T-cell (primary cell): ENCODE data around the gene UBE2G2. TPM values are rescaled to one million over a fixed set of nuclear protein-coding genes. Genes with fewer than 3 reads are reported as not detected.

ENCODE experiments used
- ATAC-seq, 4 experiments: fragments of 200-7000 bp in 3 of 4; fragments of 150-1000 bp in 1 of 4; cut with Tn5 transposase; replicated peaks in 1 of 4; 1 replicate in 3 of 4; 2 replicates in 1 of 4; pipeline ENCODE4 v1.10.0; 2021; ENCODE audit warnings: moderate library complexity in 3 of 4, mild to moderate bottlenecking in 2 of 4, moderate number of reproducible peaks in 1 of 4
- CTCF ChIA-PET, 2 donors: fragments of 300-600 bp; sonication (Branson Sonifier 250); formaldehyde crosslinking; loops; one replicate each; lab custom pipeline; 2022; ENCODE audit warnings: antibody characterized with exemption in 2 of 2; lab: Charles Lee
- POLR2A ChIA-PET, 2 donors: fragments of 300-600 bp; sonication (Branson Sonifier 250); formaldehyde crosslinking; loops; one replicate each; lab custom pipeline; 2022; ENCODE audit warnings: antibody characterized with exemption in 2 of 2; lab: Charles Lee
- DNase-seq, 35 experiments: peaks; one replicate each; pipeline versions ENCODE4 v3.0.0 to v3.0.0-alpha.2; 2013 to 2023
- H3K27ac ChIP-seq: one replicate; pipeline ENCODE4 v1.5.1; 2013; ENCODE audit warnings: low read length
- H3K27me3 ChIP-seq, 2 experiments: replicated peaks in 1 of 2; 1 replicate in 1 of 2; 2 replicates in 1 of 2; pipeline versions ENCODE4 v1.6.1 to v1.7.0; 2013; ENCODE audit warnings: low read length in 1 of 2, mixed read lengths in 1 of 2; ENCODE audit not compliant: control insufficient read depth in 2 of 2, insufficient read depth in 2 of 2; ENCODE audit errors: extremely low read depth in 1 of 2
- H3K36me3 ChIP-seq, 2 donors: 1 replicate in 1 of 2; 2 replicates in 1 of 2; pipeline versions ENCODE4 v1.6.1 to v1.7.0; 2013; ENCODE audit warnings: low read length in 1 of 2; ENCODE audit not compliant: control insufficient read depth in 2 of 2, insufficient read depth in 1 of 2; ENCODE audit errors: extremely low read depth in 1 of 2
- H3K4me1 ChIP-seq, 2 experiments: 1 replicate in 1 of 2; 2 replicates in 1 of 2; pipeline versions ENCODE4 v1.6.1 to v1.7.0; 2013; ENCODE audit warnings: low read length in 2 of 2, mixed read lengths in 1 of 2; ENCODE audit not compliant: insufficient read depth in 2 of 2, control insufficient read depth in 1 of 2; ENCODE audit errors: extremely low read depth in 1 of 2
- H3K4me3 ChIP-seq, 2 donors: 1 replicate in 1 of 2; 2 replicates in 1 of 2; pipeline versions ENCODE4 v1.5.1 to v1.7.0; 2013; ENCODE audit warnings: mild to moderate bottlenecking in 2 of 2, low read length in 1 of 2, moderate library complexity in 1 of 2; ENCODE audit not compliant: control insufficient read depth in 1 of 2; ENCODE audit errors: extremely low read depth in 1 of 2
- H3K9me3 ChIP-seq: 2 replicates; pipeline ENCODE4 v1.7.0; 2013
- H3K27ac Mint-ChIP-seq, 2 donors: one replicate each; pipeline ENCODE4 v1.8.0; 2020 to 2021; ENCODE audit warnings: mild to moderate bottlenecking in 2 of 2, mixed read lengths in 2 of 2
- H3K27me3 Mint-ChIP-seq, 2 donors: one replicate each; pipeline ENCODE4 v1.8.0; 2021 to 2022; ENCODE audit warnings: mixed read lengths in 2 of 2
- H3K36me3 Mint-ChIP-seq: one replicate; pipeline ENCODE4 v1.8.0; 2021; ENCODE audit warnings: mixed read lengths
- H3K4me1 Mint-ChIP-seq, 3 donors: one replicate each; pipeline ENCODE4 v1.8.0; 2020 to 2022; ENCODE audit warnings: mixed read lengths in 3 of 3, mild to moderate bottlenecking in 1 of 3
- H3K4me3 Mint-ChIP-seq, 3 donors: one replicate each; pipeline ENCODE4 v1.8.0; 2020 to 2022; ENCODE audit warnings: mild to moderate bottlenecking in 3 of 3, mixed read lengths in 3 of 3, moderate library complexity in 3 of 3
- H3K9me3 Mint-ChIP-seq, 3 donors: one replicate each; pipeline ENCODE4 v1.8.0; 2020 to 2022; ENCODE audit warnings: mixed read lengths in 3 of 3
- WGBS: methylation state at CpG from one replicate; pipeline ENCODE4 v1.1.5; 2013; ENCODE audit warnings: missing lambda C conversion rate; ENCODE audit not compliant: insufficient coverage; 5-methylcytosine and 5-hydroxymethylcytosine counted together
- total RNA-seq, 35 experiments: library from RNA in 6 of 35; stranded (reverse) in 6 of 35; fragments of 120-200 nt in 1 of 35; gene quantifications; one replicate each; pipeline versions ENCODE4 v1.2.1 to v1.2.4 and lab custom pipeline; 2013 to 2026

Gene UBE2G2
- total RNA-seq, 5 donors from 2014 or later (not counting 1 experiment from before 2014, with no cell fraction given): 124 to 157 (median 134) TPM

DNA sequence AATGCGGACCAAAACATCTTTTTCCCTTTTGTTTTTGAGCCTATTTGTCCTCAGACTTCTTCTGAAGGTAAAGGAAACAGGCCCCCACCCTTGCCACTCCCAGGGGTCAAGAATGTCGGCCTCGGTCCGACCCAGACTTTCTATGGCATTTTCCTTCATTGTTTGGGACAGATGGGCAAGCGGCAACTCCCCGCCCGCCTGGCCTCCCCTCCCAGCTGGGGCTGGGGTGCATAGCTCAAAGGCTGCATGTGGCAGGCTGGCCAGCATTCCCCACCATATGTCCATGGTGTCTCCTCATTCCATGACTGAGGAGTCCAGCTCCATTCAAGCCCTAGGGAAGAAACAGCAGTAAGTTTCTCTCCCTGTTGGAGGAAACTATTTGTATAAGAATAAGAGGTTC lies 60.9 kb downstream of the UBE2G2 start:
- Mint-ChIP-seq H3K4me3 (no peak overlapping the region), H3K4me1 (peaks cover 6 to 8% (median 7%) of the 10 kb centered on the region in 3 donors), H3K27ac (peak overlapping the region in 1 of 2 donors; percentile 55), H3K27me3 (no peaks in the 10 kb centered on the region), H3K9me3 (no peaks in the 10 kb centered on the region), H3K36me3 (no peaks in the 10 kb centered on the region)
- Histone ChIP-seq H3K36me3 (no peaks in the 10 kb centered on the region), H3K9me3 (no peaks in the 10 kb centered on the region), H3K27me3 (peaks cover 0 to 10% of the 10 kb centered on the region in 2 experiments), H3K4me1 (no peaks in the 10 kb centered on the region), H3K27ac (no peak overlapping the region), H3K4me3 (no peak overlapping the region)
- ChIA-PET CTCF (interaction anchor here (0.6 to 2.2 kb wide), 4 partner anchors 53 to 688 kb away, joined by 3 to 33 read pairs (median 5); no protein-coding TSS in a partner anchor), POLR2A (interaction anchor here in 1 of 2 donors (0.6 kb wide), 1 partner anchor 67 kb away, joined by 4 read pairs; no protein-coding TSS in a partner anchor)
- DNase-seq (no peak), ATAC-seq (no peak)
- WGBS: 83% methylated on average over 7 of the region's 7 CpGs

DNA sequence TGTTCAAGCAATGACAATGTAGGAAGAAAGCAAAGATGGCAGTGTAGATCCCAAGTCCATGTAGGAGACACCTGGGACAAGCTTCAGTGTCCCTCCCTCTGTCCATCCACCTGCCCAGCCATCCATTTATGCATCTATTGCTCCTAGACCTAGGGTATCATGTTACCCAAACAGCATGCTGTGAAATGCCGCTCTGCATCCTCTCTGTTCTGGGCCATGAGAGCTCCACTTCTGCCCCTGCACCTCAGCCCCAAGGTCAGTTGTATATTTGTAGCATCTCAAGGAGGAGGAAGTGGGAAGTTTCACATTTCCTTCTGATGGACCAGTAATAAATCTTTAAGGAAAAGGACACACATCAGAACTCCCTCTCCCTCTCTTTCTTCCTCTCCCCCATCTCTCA lies 62.3 kb downstream of the UBE2G2 start:
- Histone ChIP-seq H3K4me1 (no peaks in the 10 kb centered on the region), H3K4me3 (no peak overlapping the region), H3K27me3 (peaks cover 0 to 16% of the 10 kb centered on the region in 2 experiments), H3K9me3 (no peaks in the 10 kb centered on the region), H3K27ac (no peak overlapping the region), H3K36me3 (no peaks in the 10 kb centered on the region)
- Mint-ChIP-seq H3K9me3 (no peaks in the 10 kb centered on the region), H3K27ac (peak overlapping the region in 1 of 2 donors; percentile 1), H3K36me3 (no peaks in the 10 kb centered on the region), H3K27me3 (no peaks in the 10 kb centered on the region), H3K4me1 (peaks cover 6 to 8% (median 7%) of the 10 kb centered on the region in 3 donors), H3K4me3 (no peak overlapping the region)
- ATAC-seq (no peak), DNase-seq (no peak)
- POLR2A ChIA-PET: no interaction called here
- no CpG with 5 or more reads among the region's 1 CpG for WGBS
- CTCF ChIA-PET: interaction anchor here (0.6 to 1.4 kb wide), 2 partner anchors 229 to 948 kb away, joined by 3 to 5 read pairs; no protein-coding TSS in a partner anchor

DNA sequence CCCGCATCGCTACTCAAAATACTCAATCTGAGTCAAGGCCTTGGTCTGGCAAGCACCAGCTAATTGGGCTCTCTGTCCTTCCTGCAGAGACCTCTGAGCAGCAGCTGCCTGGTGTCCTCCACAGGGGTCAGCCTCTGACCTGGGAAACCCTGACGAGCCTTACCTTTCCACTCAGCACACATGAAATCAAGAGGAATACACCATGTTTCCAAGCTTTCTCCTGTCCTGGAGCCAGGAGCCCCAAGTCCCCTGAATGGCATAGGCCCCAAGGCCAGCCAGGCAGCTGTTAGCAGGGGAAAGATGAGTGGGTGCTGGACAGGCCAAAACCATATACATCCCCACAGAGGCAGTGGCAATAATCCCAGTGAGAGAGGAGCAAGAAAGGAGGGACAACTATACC lies 63.0 kb downstream of the UBE2G2 start:
- Mint-ChIP-seq H3K9me3 (no peaks in the 10 kb centered on the region), H3K27ac (no peak overlapping the region), H3K36me3 (no peaks in the 10 kb centered on the region), H3K4me1 (peaks cover 6 to 8% (median 7%) of the 10 kb centered on the region in 3 donors), H3K4me3 (no peak overlapping the region), H3K27me3 (no peaks in the 10 kb centered on the region)
- Histone ChIP-seq H3K27ac (no peak overlapping the region), H3K4me1 (no peaks in the 10 kb centered on the region), H3K36me3 (no peaks in the 10 kb centered on the region), H3K4me3 (no peak overlapping the region), H3K27me3 (peaks cover 0 to 22% of the 10 kb centered on the region in 2 experiments), H3K9me3 (no peaks in the 10 kb centered on the region)
- no peak for DNase-seq
- WGBS: 91% methylated on average over 2 of the region's 3 CpGs
- ChIA-PET POLR2A (no interaction called here), CTCF (no interaction called here)
- ATAC-seq: no peak

DNA sequence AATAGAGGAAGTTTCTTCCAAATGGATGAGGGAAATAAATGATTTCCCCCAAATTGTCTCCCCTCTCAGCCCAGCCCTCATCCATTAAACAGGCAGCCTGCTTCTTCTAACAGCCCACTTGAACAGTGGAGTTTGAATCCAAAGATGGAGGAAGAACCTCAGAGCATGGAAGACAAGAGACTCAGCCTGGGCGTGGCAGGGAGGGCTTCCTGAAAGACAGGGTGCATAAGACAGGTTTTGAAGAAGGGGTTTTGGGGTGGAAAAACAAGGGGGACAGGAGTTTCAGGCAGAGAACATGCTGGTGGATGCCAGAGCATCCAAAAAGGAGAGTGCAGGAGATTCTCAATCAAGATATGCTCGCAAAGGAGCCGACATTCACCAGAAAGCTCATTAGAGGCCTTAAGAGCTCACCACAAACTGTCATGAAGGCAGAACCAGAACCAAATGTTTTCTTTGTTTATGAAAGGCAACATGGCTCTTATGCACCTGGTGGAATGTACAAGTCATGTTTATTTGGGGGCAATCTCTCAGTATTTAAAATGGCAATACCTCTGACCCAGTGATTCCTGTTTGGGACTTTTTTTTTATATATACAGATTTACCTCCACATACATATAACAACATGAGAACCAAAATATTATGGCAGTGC lies 63.8 kb downstream of the UBE2G2 start:
- H3K9me3 ChIP-seq: no peaks in the 10 kb centered on the region
- Mint-ChIP-seq H3K9me3 (no peaks in the 10 kb centered on the region), H3K27ac (peak overlapping the region in 1 of 2 donors; percentile 18), H3K27me3 (peaks cover 3% of the 10 kb centered on the region in 2 donors), H3K4me1 (peaks cover 6 to 8% (median 7%) of the 10 kb centered on the region in 3 donors), H3K36me3 (no peaks in the 10 kb centered on the region), H3K4me3 (no peak overlapping the region)
- DNase-seq: no peak
- H3K4me3 ChIP-seq: no peak overlapping the region
- no peak for ATAC-seq
- 33% methylated on average over 1 of the region's 3 CpGs for whole genome bisulfite sequencing
- ChIA-PET POLR2A (no interaction called here), CTCF (interaction anchor here in 1 of 2 donors (0.9 kb wide), 1 partner anchor 227 kb away, joined by 3 read pairs; no protein-coding TSS in a partner anchor)
- no peaks in the 10 kb centered on the region for H3K36me3 ChIP-seq
- H3K4me1 ChIP-seq: no peaks in the 10 kb centered on the region
- no peak overlapping the region for H3K27ac ChIP-seq
- peaks cover 0 to 26% of the 10 kb centered on the region in 2 experiments for H3K27me3 ChIP-seq

DNA sequence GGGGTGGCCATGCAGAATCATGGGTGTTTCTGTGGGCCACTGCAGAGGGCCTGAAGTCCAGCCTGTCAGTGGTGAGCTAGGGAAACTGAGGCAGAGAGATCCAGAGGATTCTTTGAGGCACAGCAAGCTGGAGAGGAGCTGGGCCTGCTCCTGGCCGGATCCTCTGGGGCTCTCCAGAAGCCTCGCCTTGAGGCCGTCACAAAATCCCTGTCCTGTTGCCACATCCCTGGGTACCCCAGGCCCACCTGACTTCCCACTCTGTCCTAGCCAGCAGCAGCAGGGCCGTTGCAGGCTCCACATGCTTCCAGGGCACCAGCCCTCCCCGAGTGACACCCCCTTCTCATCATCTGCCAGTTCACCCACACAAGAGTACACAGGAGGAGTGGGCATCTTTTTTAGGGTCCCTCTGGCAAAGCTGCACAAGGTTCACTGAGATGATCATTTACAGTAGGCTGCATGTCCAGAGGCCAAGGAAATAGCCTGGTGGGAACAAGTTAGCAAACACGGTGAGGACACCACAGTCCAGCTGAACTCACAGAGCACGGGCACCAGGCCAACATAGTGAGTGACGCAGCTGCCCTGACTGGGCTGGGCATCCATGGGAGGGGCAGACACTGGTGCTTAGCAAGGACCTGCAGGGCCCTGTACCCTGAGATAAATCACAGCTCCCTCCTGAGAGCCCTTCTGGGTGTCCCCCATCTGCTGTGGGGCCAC lies 65.2 kb downstream of the UBE2G2 start:
- no peak overlapping the region for H3K4me3 ChIP-seq

DNA sequence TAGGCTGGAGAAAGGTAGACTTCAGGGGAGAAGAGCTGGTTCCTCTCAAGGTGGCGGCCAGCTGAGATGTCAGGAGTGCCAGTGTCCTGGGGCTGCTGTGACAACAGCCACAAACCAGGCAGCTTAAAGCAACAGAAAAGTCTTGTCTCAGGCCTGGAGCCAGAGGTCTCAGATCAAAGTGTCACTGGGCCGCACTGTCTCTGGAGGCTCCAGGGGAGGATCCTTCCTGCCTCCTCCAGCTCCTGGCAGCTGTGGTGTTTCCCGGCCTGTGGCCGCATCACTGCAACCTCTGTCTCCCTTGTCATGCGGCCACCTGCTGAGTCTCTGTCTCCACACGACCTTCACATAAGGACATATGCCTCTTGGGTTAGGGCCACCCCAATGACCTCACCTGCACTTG lies 65.8 kb downstream of the UBE2G2 start:
- peaks cover 0 to 28% of the 10 kb centered on the region in 2 experiments for H3K27me3 ChIP-seq
- no peaks in the 10 kb centered on the region for H3K36me3 ChIP-seq
- no peak overlapping the region for H3K27ac ChIP-seq
- Mint-ChIP-seq H3K36me3 (no peaks in the 10 kb centered on the region), H3K9me3 (no peaks in the 10 kb centered on the region), H3K4me1 (peaks cover 0 to 8% (median 3%) of the 10 kb centered on the region in 3 donors), H3K4me3 (no peak overlapping the region), H3K27me3 (peaks cover 3% of the 10 kb centered on the region in 2 donors), H3K27ac (no peak overlapping the region)
- CTCF ChIA-PET: no interaction called here
- POLR2A ChIA-PET: no interaction called here
- 81% methylated on average over 6 of the region's 6 CpGs for WGBS
- H3K4me3 ChIP-seq: no peak overlapping the region
- DNase-seq (no peak), ATAC-seq (no peak)
- no peaks in the 10 kb centered on the region for H3K9me3 ChIP-seq
- no peaks in the 10 kb centered on the region for H3K4me1 ChIP-seq

More for the DNA sequence above, 65.2 kb downstream of the UBE2G2 start:
- no peaks in the 10 kb centered on the region for H3K36me3 Mint-ChIP-seq
- ChIA-PET CTCF (no interaction called here), POLR2A (no interaction called here)
- Histone ChIP-seq H3K27ac (no peak overlapping the region), H3K9me3 (no peaks in the 10 kb centered on the region), H3K36me3 (no peaks in the 10 kb centered on the region), H3K4me1 (no peaks in the 10 kb centered on the region), H3K27me3 (peaks cover 0 to 28% of the 10 kb centered on the region in 2 experiments)
- ATAC-seq: no peak
- no peaks in the 10 kb centered on the region for H3K9me3 Mint-ChIP-seq
- H3K4me3 Mint-ChIP-seq: no peak overlapping the region
- DNase-seq: no peak
- WGBS: 80% methylated on average over 8 of the region's 8 CpGs
- peaks cover 0 to 8% (median 3%) of the 10 kb centered on the region in 3 donors for H3K4me1 Mint-ChIP-seq
- no peak overlapping the region for H3K27ac Mint-ChIP-seq
- peaks cover 3% of the 10 kb centered on the region in 2 donors for H3K27me3 Mint-ChIP-seq
